Glutamatergic neuron (in vitro differentiated cells): ENCODE measurements around the gene CST5. TPM values are rescaled to one million over a fixed set of nuclear protein-coding genes. Genes with fewer than 3 reads are reported as not detected.
"Not testable (repeated sequence)": the region's sequence is repeated elsewhere in the genome, so short reads cannot be mapped to it uniquely, and the experiment has no call there.

Experiments
- DNase-seq: peaks from one replicate; pipeline ENCODE4 v3.0.0; 2022
- H3K27ac Mint-ChIP-seq: one replicate; pipeline ENCODE4 v1.8.0; 2020; ENCODE audit warnings: mild to moderate bottlenecking, mixed read lengths, inconsistent platforms; ENCODE audit not compliant: unreplicated experiment
- H3K27me3 Mint-ChIP-seq: one replicate; pipeline ENCODE4 v1.8.0; 2020; ENCODE audit warnings: mild to moderate bottlenecking, moderate library complexity, mixed read lengths, inconsistent platforms; ENCODE audit not compliant: unreplicated experiment
- H3K36me3 Mint-ChIP-seq: one replicate; pipeline ENCODE4 v1.8.0; 2020; ENCODE audit warnings: mild to moderate bottlenecking, mixed read lengths, inconsistent platforms; ENCODE audit not compliant: unreplicated experiment
- H3K4me1 Mint-ChIP-seq: one replicate; pipeline ENCODE4 v1.8.0; 2020; ENCODE audit warnings: mild to moderate bottlenecking, low read depth, mixed read lengths, inconsistent platforms; ENCODE audit not compliant: unreplicated experiment
- H3K4me3 Mint-ChIP-seq: one replicate; pipeline ENCODE4 v1.8.0; 2020; ENCODE audit warnings: mild to moderate bottlenecking, mixed read lengths, inconsistent platforms; ENCODE audit not compliant: unreplicated experiment
- H3K9me3 Mint-ChIP-seq: one replicate; pipeline ENCODE4 v1.8.0; 2020; ENCODE audit warnings: mild to moderate bottlenecking, moderate library complexity, mixed read lengths, inconsistent platforms; ENCODE audit not compliant: unreplicated experiment
- CTCF ChIP-seq: fragments of 200-600 bp; sonication (generic); IDR thresholded peaks from one replicate; pipeline ENCODE4 v1.5.0; 2021; ENCODE audit not compliant: partially characterized antibody, unreplicated experiment
- total RNA-seq: library from RNA; stranded (reverse); fragmentation: NEBNext Ultra II Directional; extraction: Animal tissue kit (Norgen Biotek cat#: 25700); gene quantifications from one replicate; pipeline ENCODE4 v1.2.1, GENCODE V29; 2021; ENCODE audit not compliant: unreplicated experiment

Gene CST5
- total RNA-seq, 1 donor from 2014 or later = not detected

- Mint-ChIP-seq H3K27ac (no peak overlapping the region), H3K9me3 (peaks cover 2% of the 10 kb centered on the region), H3K4me3 (no peak overlapping the region), H3K27me3 (peaks cover 8% of the 10 kb centered on the region), H3K4me1 (peaks cover 5% of the 10 kb centered on the region), H3K36me3 (peaks cover 18% of the 10 kb centered on the region)
- no peak for TF ChIP-seq CTCF
- DNase-seq = no peak
These were observed 30.7 kb upstream of the CST5 start for GRCh38 chr20:23910210-23910609.

- Mint-ChIP-seq H3K4me1 (no peaks in the 10 kb centered on the region), H3K36me3 (peaks cover 18% of the 10 kb centered on the region), H3K9me3 (peaks cover 3% of the 10 kb centered on the region), H3K27me3 (peaks cover 8% of the 10 kb centered on the region), H3K27ac (no peak overlapping the region), H3K4me3 (no peak overlapping the region)
- no peak for TF ChIP-seq CTCF
- DNase-seq = no peak
These were observed 29.8 kb upstream of the CST5 start for GRCh38 chr20:23909390-23909789.

- H3K27me3 Mint-ChIP-seq = peaks cover 4% of the 10 kb centered on the region
- H3K4me3 Mint-ChIP-seq = no peak overlapping the region
- no peak for TF ChIP-seq CTCF
These were observed 28.0 kb upstream of the CST5 start for GRCh38 chr20:23907579-23907978.

GRCh38 chr20:23902396-23902795 lies 22.8 kb upstream of the CST5 start:
- H3K4me3 Mint-ChIP-seq, H3K27me3 Mint-ChIP-seq, H3K9me3 Mint-ChIP-seq, DNase-seq, H3K4me1 Mint-ChIP-seq, H3K27ac Mint-ChIP-seq: not testable (repeated sequence)
- H3K36me3 Mint-ChIP-seq = peaks cover 14% of the 10 kb centered on the region

More at GRCh38 chr20:23907579-23907978, 28.0 kb upstream of the CST5 start:
- peaks cover 3% of the 10 kb centered on the region for H3K9me3 Mint-ChIP-seq
- H3K4me1 Mint-ChIP-seq = no peaks in the 10 kb centered on the region
- H3K27ac Mint-ChIP-seq = no peak overlapping the region
- H3K36me3 Mint-ChIP-seq = peaks cover 23% of the 10 kb centered on the region
- no peak for DNase-seq

- not testable (repeated sequence) for H3K4me1 Mint-ChIP-seq, H3K4me3 Mint-ChIP-seq, H3K36me3 Mint-ChIP-seq, H3K27me3 Mint-ChIP-seq, H3K9me3 Mint-ChIP-seq, DNase-seq, H3K27ac Mint-ChIP-seq
These were observed 11.3 kb upstream of the CST5 start for GRCh38 chr20:23890867-23891266.

GRCh38 chr20:23889775-23890187 lies 10.2 kb upstream of the CST5 start:
- peak; percentile 72 for DNase-seq
- Mint-ChIP-seq H3K4me1 (peaks cover 6% of the 10 kb centered on the region), H3K27me3 (no peaks in the 10 kb centered on the region), H3K9me3 (peaks cover 1% of the 10 kb centered on the region), H3K4me3 (no peak overlapping the region), H3K27ac (no peak overlapping the region), H3K36me3 (no peaks in the 10 kb centered on the region)
- TF ChIP-seq CTCF = peak; percentile 83
